B cell (primary cell): Measurements from ENCODE around the gene PLSCR5.

Source experiments
- EZH2 ChIP-seq: IDR thresholded peaks from 2 replicates; pipeline ENCODE4 v1.6.1; 2012; ENCODE audit warnings: borderline replicate concordance, low read depth, mild to moderate bottlenecking, moderate library complexity, low read length; ENCODE audit not compliant: insufficient read depth, poor library complexity, severe bottlenecking
- TF ChIP-seq, protein P1 (sequence below): fragments of 200-600 bp; IDR thresholded peaks from one replicate; pipeline ENCODE4 v1.8.0; 2022; ENCODE audit warnings: antibody characterized with exemption, mild to moderate bottlenecking

- TF ChIP-seq, protein P1, sequence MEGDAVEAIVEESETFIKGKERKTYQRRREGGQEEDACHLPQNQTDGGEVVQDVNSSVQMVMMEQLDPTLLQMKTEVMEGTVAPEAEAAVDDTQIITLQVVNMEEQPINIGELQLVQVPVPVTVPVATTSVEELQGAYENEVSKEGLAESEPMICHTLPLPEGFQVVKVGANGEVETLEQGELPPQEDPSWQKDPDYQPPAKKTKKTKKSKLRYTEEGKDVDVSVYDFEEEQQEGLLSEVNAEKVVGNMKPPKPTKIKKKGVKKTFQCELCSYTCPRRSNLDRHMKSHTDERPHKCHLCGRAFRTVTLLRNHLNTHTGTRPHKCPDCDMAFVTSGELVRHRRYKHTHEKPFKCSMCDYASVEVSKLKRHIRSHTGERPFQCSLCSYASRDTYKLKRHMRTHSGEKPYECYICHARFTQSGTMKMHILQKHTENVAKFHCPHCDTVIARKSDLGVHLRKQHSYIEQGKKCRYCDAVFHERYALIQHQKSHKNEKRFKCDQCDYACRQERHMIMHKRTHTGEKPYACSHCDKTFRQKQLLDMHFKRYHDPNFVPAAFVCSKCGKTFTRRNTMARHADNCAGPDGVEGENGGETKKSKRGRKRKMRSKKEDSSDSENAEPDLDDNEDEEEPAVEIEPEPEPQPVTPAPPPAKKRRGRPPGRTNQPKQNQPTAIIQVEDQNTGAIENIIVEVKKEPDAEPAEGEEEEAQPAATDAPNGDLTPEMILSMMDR = no peak
- no peak for TF ChIP-seq EZH2
Measured at GRCh38 chr3:146546366-146546965, 58.7 kb downstream of the PLSCR5 start.
